ENCODE data around the gene NDST3.

DNA sequence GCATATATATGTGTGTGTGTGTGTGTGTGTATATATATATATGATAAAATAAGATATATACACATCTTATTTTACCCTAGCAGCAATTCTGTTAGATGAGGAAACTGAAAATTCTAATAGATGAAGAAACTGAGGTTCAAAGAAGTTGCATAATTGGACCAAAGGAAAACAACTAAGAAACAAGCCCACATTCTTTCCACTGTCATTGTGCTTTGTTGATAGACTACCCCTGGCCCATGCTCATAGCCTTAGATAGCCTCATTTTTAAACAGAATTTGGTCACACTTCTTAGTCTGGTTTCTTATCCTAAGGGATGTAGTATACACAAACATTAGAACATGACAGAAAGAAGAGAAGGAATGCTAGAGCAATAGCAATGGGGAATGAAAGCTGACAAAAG is 138.8 kb downstream of the NDST3 start:
- TF ChIP-seq CTCF (IDR thresholded peaks at IDR 0.05) = no peak
- no peak for TF ChIP-seq POLR2A (IDR thresholded peaks at IDR 0.05)
- TF ChIP-seq EP300 (IDR thresholded peaks at IDR 0.05) = no peak

Measured in tibial nerve (tissue), 4 donors.